ENCODE data around the gene SLC16A5.

Gene SLC16A5

GRCh38 chr17:75047398-75048098, 40.2 kb upstream of the SLC16A5 start:
- no peak for ATAC-seq

GRCh38 chr17:75048249-75048878, 39.4 kb upstream of the SLC16A5 start:
- TF ChIP-seq ZFP3 (CRISPR knock-in tag; IDR thresholded peaks at IDR 0.05) (no peak), ARNTL (CRISPR knock-in tag; IDR thresholded peaks at IDR 0.05; ENCODE audit: borderline replicate concordance, low read depth) (no peak)
- ATAC-seq = no peak

More at GRCh38 chr17:75047398-75048098, 40.2 kb upstream of the SLC16A5 start:
- no peak for TF ChIP-seq ISL1 (CRISPR knock-in tag; IDR thresholded peaks at IDR 0.05)

GRCh38 chr17:75049057-75049456, 38.7 kb upstream of the SLC16A5 start:
- TF ChIP-seq POU6F1 (CRISPR knock-in tag; IDR thresholded peaks at IDR 0.05; ENCODE audit: borderline replicate concordance, low read depth) (no peak), PPARA (CRISPR knock-in tag; IDR thresholded peaks at IDR 0.05; ENCODE audit: borderline replicate concordance) (no peak), TCF4 (CRISPR knock-in tag; IDR thresholded peaks at IDR 0.05; ENCODE audit: borderline replicate concordance) (no peak), TOX (CRISPR knock-in tag; IDR thresholded peaks at IDR 0.05; ENCODE audit: borderline replicate concordance) (no peak), ZNF70 (CRISPR knock-in tag; IDR thresholded peaks at IDR 0.05) (no peak), CSRNP3 (CRISPR knock-in tag; IDR thresholded peaks at IDR 0.05) (no peak), CREB5 (CRISPR knock-in tag; IDR thresholded peaks at IDR 0.05; ENCODE audit: low read depth) (no peak), ZC3H10 (CRISPR knock-in tag; IDR thresholded peaks at IDR 0.05) (no peak), ZNF8 (CRISPR knock-in tag; IDR thresholded peaks at IDR 0.05) (no peak), ZNF565 (CRISPR knock-in tag; conservative IDR thresholded peaks at IDR 0.05; ENCODE audit: low read depth) (no peak), ZFP30 (CRISPR knock-in tag; IDR thresholded peaks at IDR 0.05) (no peak), ESRRG (CRISPR knock-in tag; IDR thresholded peaks at IDR 0.05) (no peak), GLIS3 (CRISPR knock-in tag; IDR thresholded peaks at IDR 0.05) (no peak), RARB (CRISPR knock-in tag; IDR thresholded peaks at IDR 0.05) (no peak), OSR1 (CRISPR knock-in tag; IDR thresholded peaks at IDR 0.05) (no peak), CSDC2 (CRISPR knock-in tag; IDR thresholded peaks at IDR 0.05) (no peak), ARNTL (CRISPR knock-in tag; IDR thresholded peaks at IDR 0.05; ENCODE audit: borderline replicate concordance, low read depth) (no peak), ZFP3 (CRISPR knock-in tag; IDR thresholded peaks at IDR 0.05) (no peak), TSHZ2 (CRISPR knock-in tag; IDR thresholded peaks at IDR 0.05) (no peak), BACH2 (CRISPR knock-in tag; IDR thresholded peaks at IDR 0.05; ENCODE audit: borderline replicate concordance) (no peak)
- no peak for ATAC-seq

- no peak for ATAC-seq
- TF ChIP-seq TSHZ2 (CRISPR knock-in tag; IDR thresholded peaks at IDR 0.05) = no peak
- no peak for TF ChIP-seq ESRRG (CRISPR knock-in tag; IDR thresholded peaks at IDR 0.05)
- TF ChIP-seq CSRNP3 (CRISPR knock-in tag; IDR thresholded peaks at IDR 0.05) = no peak
- TF ChIP-seq PATZ1 (CRISPR knock-in tag; IDR thresholded peaks at IDR 0.05; ENCODE audit: borderline replicate concordance) = no peak
- TF ChIP-seq CSDC2 (CRISPR knock-in tag; IDR thresholded peaks at IDR 0.05) = no peak
- no peak for TF ChIP-seq ZNF8 (CRISPR knock-in tag; IDR thresholded peaks at IDR 0.05)
Measured at GRCh38 chr17:75049706-75050105, 38.0 kb upstream of the SLC16A5 start.

Data from SK-N-SH treated with all-trans-retinoic acid at 6 μM for 48 hours (cell line).